Measurements from ENCODE around the gene COX4I2.

The COX4I2 gene

DNA sequence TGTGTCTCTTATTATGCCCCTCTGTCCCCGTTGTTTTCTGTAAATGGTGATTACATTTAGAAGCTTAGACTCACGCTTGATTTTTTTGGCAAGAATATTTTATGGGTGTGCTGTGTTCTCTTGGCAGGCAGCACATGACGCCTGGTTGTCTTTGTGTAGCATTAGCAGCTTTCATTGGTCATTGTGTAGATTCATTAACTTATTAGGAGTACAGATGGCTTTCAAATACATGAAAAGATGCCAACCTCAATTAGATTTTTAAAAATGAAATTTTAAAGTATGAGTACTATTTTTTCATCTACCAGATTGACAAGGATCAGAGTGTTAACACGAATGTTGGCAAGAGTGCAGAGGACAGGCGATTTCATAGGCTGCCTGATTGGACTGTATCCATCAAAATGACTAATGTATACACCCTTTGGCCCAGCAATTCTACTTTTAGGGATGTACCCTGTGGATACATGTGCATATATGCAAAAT lies 15.2 kb downstream of the COX4I2 start:
- TF ChIP-seq, protein P1, sequence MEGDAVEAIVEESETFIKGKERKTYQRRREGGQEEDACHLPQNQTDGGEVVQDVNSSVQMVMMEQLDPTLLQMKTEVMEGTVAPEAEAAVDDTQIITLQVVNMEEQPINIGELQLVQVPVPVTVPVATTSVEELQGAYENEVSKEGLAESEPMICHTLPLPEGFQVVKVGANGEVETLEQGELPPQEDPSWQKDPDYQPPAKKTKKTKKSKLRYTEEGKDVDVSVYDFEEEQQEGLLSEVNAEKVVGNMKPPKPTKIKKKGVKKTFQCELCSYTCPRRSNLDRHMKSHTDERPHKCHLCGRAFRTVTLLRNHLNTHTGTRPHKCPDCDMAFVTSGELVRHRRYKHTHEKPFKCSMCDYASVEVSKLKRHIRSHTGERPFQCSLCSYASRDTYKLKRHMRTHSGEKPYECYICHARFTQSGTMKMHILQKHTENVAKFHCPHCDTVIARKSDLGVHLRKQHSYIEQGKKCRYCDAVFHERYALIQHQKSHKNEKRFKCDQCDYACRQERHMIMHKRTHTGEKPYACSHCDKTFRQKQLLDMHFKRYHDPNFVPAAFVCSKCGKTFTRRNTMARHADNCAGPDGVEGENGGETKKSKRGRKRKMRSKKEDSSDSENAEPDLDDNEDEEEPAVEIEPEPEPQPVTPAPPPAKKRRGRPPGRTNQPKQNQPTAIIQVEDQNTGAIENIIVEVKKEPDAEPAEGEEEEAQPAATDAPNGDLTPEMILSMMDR (IDR thresholded peaks at IDR 0.05; ENCODE audit: low read depth, low read length, poor library complexity, severe bottlenecking), result no peak
- TF ChIP-seq EZH2phosphoT487 (IDR thresholded peaks at IDR 0.05; ENCODE audit: borderline replicate concordance, low read length), result no peak
- Histone ChIP-seq H3K4me2 (ENCODE audit: low read length) (no peak overlapping the region), H3K9me3 (ENCODE audit: control insufficient read depth, insufficient read depth, low read length) (no peaks in the 10 kb centered on the region), H3K9me2 (replicated peaks; ENCODE audit: control insufficient read depth, low read length) (no peaks in the 10 kb centered on the region), H3K27ac (ENCODE audit: low read depth, low read length) (no peak overlapping the region), H3K4me1 (ENCODE audit: control insufficient read depth, low read length) (peaks cover 4% of the 10 kb centered on the region; the same call in 1 of the 2 replicates), H3K36me3 (ENCODE audit: control insufficient read depth, low read length) (no peaks in the 10 kb centered on the region), H4K20me1 (ENCODE audit: control insufficient read depth, insufficient read depth, low read depth, low read length) (no peaks in the 10 kb centered on the region), H3K27me3 (ENCODE audit: control insufficient read depth, low read length) (peaks cover 6% of the 10 kb centered on the region; the same call in 1 of the 2 replicates), H3K79me2 (ENCODE audit: control insufficient read depth, low read length) (no peaks in the 10 kb centered on the region), H3F3A (ENCODE audit: control insufficient read depth, insufficient read depth) (no peaks in the 10 kb centered on the region), H3K4me3 (ENCODE audit: low read length) (no peak overlapping the region)

DNA sequence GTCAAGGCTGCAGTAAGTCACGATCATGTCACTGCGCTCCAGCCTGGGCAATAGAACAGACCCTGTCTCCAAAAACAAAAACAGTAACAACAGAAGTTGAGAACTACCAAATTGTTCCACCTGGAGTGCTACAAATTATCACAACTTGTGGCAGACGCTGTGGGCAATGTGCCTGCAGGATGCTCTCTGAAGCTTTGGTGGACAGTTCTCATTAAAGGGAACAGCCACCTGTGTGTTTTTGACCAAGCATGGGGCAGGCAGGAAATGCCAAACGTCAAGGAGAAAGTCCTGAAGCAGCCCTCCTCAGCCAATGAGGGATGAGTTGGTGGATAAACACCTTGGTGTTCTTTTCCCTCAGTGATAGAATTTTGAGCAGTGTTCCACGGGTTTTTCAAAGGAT lies 15.8 kb downstream of the COX4I2 start:
- Histone ChIP-seq H3K79me2 (ENCODE audit: control insufficient read depth, low read length) (no peaks in the 10 kb centered on the region), H3K27me3 (ENCODE audit: control insufficient read depth, low read length) (peaks cover 6% of the 10 kb centered on the region; the same call in 1 of the 2 replicates), H3K4me1 (ENCODE audit: control insufficient read depth, low read length) (peaks cover 4% of the 10 kb centered on the region; the same call in 1 of the 2 replicates), H3K9me2 (replicated peaks; ENCODE audit: control insufficient read depth, low read length) (no peaks in the 10 kb centered on the region), H3K27ac (ENCODE audit: low read depth, low read length) (no peak overlapping the region), H3K4me3 (ENCODE audit: low read length) (no peak overlapping the region), H3K36me3 (ENCODE audit: control insufficient read depth, low read length) (no peaks in the 10 kb centered on the region), H4K20me1 (ENCODE audit: control insufficient read depth, insufficient read depth, low read depth, low read length) (no peaks in the 10 kb centered on the region), H3K4me2 (ENCODE audit: low read length) (no peak overlapping the region), H3K9me3 (ENCODE audit: control insufficient read depth, insufficient read depth, low read length) (no peaks in the 10 kb centered on the region), H3F3A (ENCODE audit: control insufficient read depth, insufficient read depth) (no peaks in the 10 kb centered on the region)
- TF ChIP-seq EZH2phosphoT487 (IDR thresholded peaks at IDR 0.05; ENCODE audit: borderline replicate concordance, low read length), result no peak
- TF ChIP-seq, protein P1 (IDR thresholded peaks at IDR 0.05; ENCODE audit: low read depth, low read length, poor library complexity, severe bottlenecking), result no peak

GRCh38 chr20:31654534-31654933 lies 16.8 kb downstream of the COX4I2 start:
- Histone ChIP-seq H3K79me2 (ENCODE audit: control insufficient read depth, low read length) (no peaks in the 10 kb centered on the region), H3K36me3 (ENCODE audit: control insufficient read depth, low read length) (no peaks in the 10 kb centered on the region), H3K9me2 (replicated peaks; ENCODE audit: control insufficient read depth, low read length) (no peaks in the 10 kb centered on the region), H4K20me1 (ENCODE audit: control insufficient read depth, insufficient read depth, low read depth, low read length) (no peaks in the 10 kb centered on the region), H3F3A (ENCODE audit: control insufficient read depth, insufficient read depth) (no peaks in the 10 kb centered on the region), H3K27ac (ENCODE audit: low read depth, low read length) (no peak overlapping the region), H3K4me1 (ENCODE audit: control insufficient read depth, low read length) (peaks cover 4% of the 10 kb centered on the region; the same call in 1 of the 2 replicates), H3K9me3 (ENCODE audit: control insufficient read depth, insufficient read depth, low read length) (no peaks in the 10 kb centered on the region), H3K4me2 (ENCODE audit: low read length) (no peak overlapping the region), H3K4me3 (ENCODE audit: low read length) (no peak overlapping the region), H3K27me3 (ENCODE audit: control insufficient read depth, low read length) (peaks cover 6% of the 10 kb centered on the region; the same call in 1 of the 2 replicates)
- TF ChIP-seq, protein P1 (IDR thresholded peaks at IDR 0.05; ENCODE audit: low read depth, low read length, poor library complexity, severe bottlenecking), result no peak
- no peak for TF ChIP-seq EZH2phosphoT487 (IDR thresholded peaks at IDR 0.05; ENCODE audit: borderline replicate concordance, low read length)
